ENCODE measurements around the gene ACSL6. TPM values are rescaled to one million over a fixed set of nuclear protein-coding genes. Genes with fewer than 3 reads are reported as not detected.

ACSL6 gene
- total and polyA plus RNA-seq, 10 of the 15 experiments (the other 5 are each of a cell fraction or from before 2014, with no cell fraction given), result 0.06 to 0.53 TPM; not detected in 8

GRCh38 chr5:131947445-131947844 is 64.0 kb downstream of the ACSL6 start (continued):
- TF ChIP-seq RELA (IDR thresholded peaks at IDR 0.05; ENCODE audit: borderline replicate concordance, partially characterized antibody) (no peak), MYB (IDR thresholded peaks at IDR 0.05; ENCODE audit: borderline replicate concordance, low read depth, low read length) (no peak), NFYA (IDR thresholded peaks at IDR 0.05; ENCODE audit: borderline replicate concordance, low read depth, low read length) (no peak), HDGF (IDR thresholded peaks at IDR 0.05) (no peak)

- ATAC-seq (no peak), DNase-seq (ENCODE audit: low read depth, low spot score) (no peak), FAIRE-seq (no peak)
- Histone ChIP-seq H3K27me3 (replicated peaks in 1 of 2; ENCODE audit: control insufficient read depth in 2 of 2, insufficient read depth in 2 of 2, low read length in 1 of 2) (peaks cover 0 to 2% of the 10 kb centered on the region in 2 experiments; a peak in 3 of 4 replicates), H3K9me3 (replicated peaks; ENCODE audit: control insufficient read depth, insufficient read depth, low read length) (no peaks in the 10 kb centered on the region), H3K79me2 (ENCODE audit: control insufficient read depth, insufficient read depth, low read length) (no peaks in the 10 kb centered on the region), H3K4me2 (ENCODE audit: control insufficient read depth, insufficient read depth) (no peak within 1 kb of the TSS), H3K9ac (ENCODE audit: control insufficient read depth, insufficient read depth, low read length) (no peak within 1 kb of the TSS), H4K20me1 (ENCODE audit: control insufficient read depth, insufficient read depth) (no peaks in the 10 kb centered on the region), H3K36me3 (ENCODE audit: control insufficient read depth in 2 of 2, insufficient read depth in 2 of 2, low read length in 1 of 2) (no peaks in the 10 kb centered on the region), H3K4me3 (no peak within 1 kb of the TSS), H3K4me1 (ENCODE audit: control insufficient read depth, insufficient read depth, low read length) (no peaks in the 10 kb centered on the region), H3K27ac (ENCODE audit: control insufficient read depth, insufficient read depth) (no peak within 1 kb of the TSS), H2AFZ (ENCODE audit: control insufficient read depth, low read depth, low read length) (no peak within 1 kb of the TSS)
- in situ Hi-C loops (cut with MboI) (no loop called here), intact Hi-C loops (cut with micrococcal nuclease; ENCODE audit: unreplicated experiment) (no loop called here)
- 77% methylated on average over 19 of the region's 24 CpGs for WGBS (ENCODE audit: insufficient coverage, insufficient replicate concordance, low lambda C conversion rate, missing lambda C conversion rate)
- no peak for TF ChIP-seq FOXM1 (IDR thresholded peaks at IDR 0.05; ENCODE audit: low read depth, low read length)
- TF ChIP-seq ZBTB11 (CRISPR knock-in tag; IDR thresholded peaks at IDR 0.05), result no peak
- TF ChIP-seq ZNF217 (IDR thresholded peaks at IDR 0.05), result no peak
- TF ChIP-seq MEF2B (IDR thresholded peaks at IDR 0.05; ENCODE audit: partially characterized antibody, poor library complexity, severe bottlenecking), result no peak
- no peak for TF ChIP-seq SMC3 (IDR thresholded peaks at IDR 0.05; ENCODE audit: borderline replicate concordance, low read length)
- ChIA-PET POLR2A (no interaction called here), CTCF (no interaction called here), RAD21 (ENCODE audit: unreplicated experiment) (no interaction called here), SMC1A (ENCODE audit: uncharacterized antibody, unreplicated experiment) (interaction anchor here (1.2 kb wide), 1 partner anchor 32 kb away, joined by 3 read pairs; no protein-coding TSS in a partner anchor)
- no TSS peak for BruUV-seq (replicated peaks)
Observed at GRCh38 chr5:131945551-131946168, 65.8 kb downstream of the ACSL6 start, which contains the start of gene MEIKIN. Gene MEIKIN, minus strand, starts transcription at chr5:131945663. Its CDS starts 158 bp downstream, at chr5:131945505.
